Parathyroid adenoma (tissue), 2 donors: ENCODE measurements around the gene HOMER1.

ENCODE experiments used
- H2AFZ ChIP-seq: fragments of 300-600 bp; sonication (generic); one replicate; pipeline ENCODE4 v1.7.0; 2017; ENCODE audit warnings: antibody characterized with exemption, mild to moderate bottlenecking
- H3K27ac ChIP-seq: fragments of 300-600 bp; sonication (generic); one replicate; pipeline ENCODE4 v1.7.0; 2017
- H3K27me3 ChIP-seq: fragments of 300-600 bp; sonication (generic); one replicate; pipeline ENCODE4 v1.7.0; 2017; ENCODE audit warnings: low read length; ENCODE audit not compliant: control insufficient read depth, insufficient read depth
- H3K36me3 ChIP-seq: fragments of 300-600 bp; sonication (generic); one replicate; pipeline ENCODE4 v1.7.0; 2017; ENCODE audit warnings: low read length; ENCODE audit not compliant: control insufficient read depth, insufficient read depth
- H3K4me1 ChIP-seq: fragments of 300-600 bp; sonication (generic); one replicate; pipeline ENCODE4 v1.7.0; 2017; ENCODE audit warnings: control low read depth
- H3K4me2 ChIP-seq: fragments of 300-600 bp; sonication (generic); one replicate; pipeline ENCODE4 v1.7.0; 2017; ENCODE audit warnings: low read length
- H3K4me3 ChIP-seq: fragments of 300-600 bp; sonication (generic); one replicate; pipeline ENCODE4 v1.7.0; 2017; ENCODE audit warnings: low read depth, low read length
- H3K79me2 ChIP-seq: fragments of 300-600 bp; sonication (generic); one replicate; pipeline ENCODE4 v1.7.0; 2017; ENCODE audit warnings: control low read depth
- H3K9ac ChIP-seq: fragments of 300-600 bp; sonication (generic); one replicate; pipeline ENCODE4 v1.7.0; 2017; ENCODE audit warnings: mild to moderate bottlenecking
- H3K9me3 ChIP-seq: fragments of 300-600 bp; sonication (generic); one replicate; pipeline ENCODE4 v1.7.0; 2017; ENCODE audit warnings: low read length; ENCODE audit not compliant: control insufficient read depth
- TF ChIP-seq, protein P1 (sequence below): fragments of 300-600 bp; sonication (generic); IDR thresholded peaks from one replicate; pipeline ENCODE4 v1.7.0; 2017; ENCODE audit warnings: antibody characterized with exemption, mild to moderate bottlenecking
- donor health status: primary hyperparathyroidism.

HOMER1 gene

DNA sequence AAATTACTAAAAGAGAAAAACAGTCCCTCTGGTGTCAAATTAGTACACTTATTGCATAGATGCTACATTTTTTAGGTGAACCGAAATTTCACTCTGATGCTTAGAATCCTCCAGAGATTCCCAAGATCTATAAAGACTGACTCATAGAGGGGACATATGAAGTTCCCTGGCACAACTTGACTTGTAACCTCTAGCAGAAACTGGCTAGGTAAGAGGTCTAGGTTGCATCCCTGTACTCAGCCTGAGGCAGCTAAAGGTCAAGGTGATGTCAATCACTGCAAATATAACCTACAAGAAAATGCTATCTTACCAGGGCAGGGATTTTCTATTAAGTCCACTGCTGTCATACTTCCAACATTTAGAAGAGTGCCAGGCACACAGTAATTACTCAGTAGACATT, 24.2 kb downstream of the HOMER1 start:
- no peak overlapping the region for H3K4me2 ChIP-seq
- TF ChIP-seq, protein P1, sequence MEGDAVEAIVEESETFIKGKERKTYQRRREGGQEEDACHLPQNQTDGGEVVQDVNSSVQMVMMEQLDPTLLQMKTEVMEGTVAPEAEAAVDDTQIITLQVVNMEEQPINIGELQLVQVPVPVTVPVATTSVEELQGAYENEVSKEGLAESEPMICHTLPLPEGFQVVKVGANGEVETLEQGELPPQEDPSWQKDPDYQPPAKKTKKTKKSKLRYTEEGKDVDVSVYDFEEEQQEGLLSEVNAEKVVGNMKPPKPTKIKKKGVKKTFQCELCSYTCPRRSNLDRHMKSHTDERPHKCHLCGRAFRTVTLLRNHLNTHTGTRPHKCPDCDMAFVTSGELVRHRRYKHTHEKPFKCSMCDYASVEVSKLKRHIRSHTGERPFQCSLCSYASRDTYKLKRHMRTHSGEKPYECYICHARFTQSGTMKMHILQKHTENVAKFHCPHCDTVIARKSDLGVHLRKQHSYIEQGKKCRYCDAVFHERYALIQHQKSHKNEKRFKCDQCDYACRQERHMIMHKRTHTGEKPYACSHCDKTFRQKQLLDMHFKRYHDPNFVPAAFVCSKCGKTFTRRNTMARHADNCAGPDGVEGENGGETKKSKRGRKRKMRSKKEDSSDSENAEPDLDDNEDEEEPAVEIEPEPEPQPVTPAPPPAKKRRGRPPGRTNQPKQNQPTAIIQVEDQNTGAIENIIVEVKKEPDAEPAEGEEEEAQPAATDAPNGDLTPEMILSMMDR, result no peak
- no peak overlapping the region for H2AFZ ChIP-seq
- H3K9ac ChIP-seq, result no peak overlapping the region
- no peaks in the 10 kb centered on the region for H3K36me3 ChIP-seq
- no peaks in the 10 kb centered on the region for H3K27me3 ChIP-seq
- no peaks in the 10 kb centered on the region for H3K79me2 ChIP-seq
- no peak overlapping the region for H3K27ac ChIP-seq
- H3K4me1 ChIP-seq, result no peaks in the 10 kb centered on the region
- H3K9me3 ChIP-seq, result no peaks in the 10 kb centered on the region
- no peak overlapping the region for H3K4me3 ChIP-seq

GRCh38 chr5:79488775-79489174, 25.2 kb downstream of the HOMER1 start:
- Histone ChIP-seq H3K4me1 (no peaks in the 10 kb centered on the region), H3K4me2 (no peak overlapping the region), H3K36me3 (no peaks in the 10 kb centered on the region), H3K9ac (no peak overlapping the region), H3K4me3 (no peak overlapping the region), H3K9me3 (no peaks in the 10 kb centered on the region), H3K27ac (no peak overlapping the region), H3K27me3 (no peaks in the 10 kb centered on the region), H3K79me2 (no peaks in the 10 kb centered on the region), H2AFZ (no peak overlapping the region)
- TF ChIP-seq, protein P1, result no peak

DNA sequence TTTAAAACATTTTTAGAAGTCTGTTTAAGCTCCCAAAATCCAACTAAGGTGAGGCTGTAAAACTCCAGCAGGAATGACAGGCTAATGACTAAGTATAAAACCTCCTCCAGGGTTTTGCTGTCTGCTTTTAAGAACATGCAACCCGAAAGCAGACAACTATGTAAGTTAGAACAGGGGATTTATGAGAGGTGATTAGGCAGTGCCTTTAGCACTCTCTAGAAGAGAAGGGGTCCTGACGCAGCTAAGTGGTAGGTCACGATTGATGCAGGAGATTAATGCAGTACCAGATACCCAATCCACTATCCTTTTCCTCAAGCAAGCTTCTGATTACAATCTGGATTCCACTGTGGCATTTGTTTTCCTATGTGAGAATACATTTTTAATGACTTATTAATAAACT, 25.9 kb downstream of the HOMER1 start:
- H3K4me2 ChIP-seq, result no peak overlapping the region
- no peak overlapping the region for H2AFZ ChIP-seq
- no peak overlapping the region for H3K4me3 ChIP-seq
- H3K79me2 ChIP-seq, result no peaks in the 10 kb centered on the region
- H3K9me3 ChIP-seq, result no peaks in the 10 kb centered on the region
- H3K27ac ChIP-seq, result no peak overlapping the region
- no peaks in the 10 kb centered on the region for H3K36me3 ChIP-seq
- H3K9ac ChIP-seq, result no peak overlapping the region
- TF ChIP-seq, protein P1, result no peak
- no peaks in the 10 kb centered on the region for H3K27me3 ChIP-seq
- no peaks in the 10 kb centered on the region for H3K4me1 ChIP-seq

DNA sequence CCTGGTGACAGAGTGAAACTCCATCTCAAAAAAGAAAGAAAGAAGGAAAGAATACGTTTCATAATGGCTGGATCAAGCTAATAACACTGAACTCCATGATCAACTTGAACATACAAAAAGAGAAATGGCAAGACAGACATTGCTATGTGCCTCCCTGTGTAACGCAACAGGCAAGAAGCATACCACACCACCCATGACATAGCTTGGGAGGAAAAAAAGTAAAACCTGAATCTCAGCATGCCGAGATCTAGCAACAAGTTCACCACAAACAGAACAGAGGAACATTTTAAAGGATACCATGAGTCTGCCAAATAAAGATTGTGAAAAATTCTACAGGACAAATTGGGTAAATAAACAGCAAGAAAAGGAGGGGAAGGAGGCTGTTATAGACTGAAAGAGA, 26.7 kb downstream of the HOMER1 start:
- no peak overlapping the region for H3K9ac ChIP-seq
- H3K4me2 ChIP-seq, result no peak overlapping the region
- no peaks in the 10 kb centered on the region for H3K36me3 ChIP-seq
- H3K27me3 ChIP-seq, result no peaks in the 10 kb centered on the region
- no peak overlapping the region for H2AFZ ChIP-seq
- no peaks in the 10 kb centered on the region for H3K4me1 ChIP-seq
- H3K27ac ChIP-seq, result no peak overlapping the region
- TF ChIP-seq, protein P1, result no peak
- no peak overlapping the region for H3K4me3 ChIP-seq
- H3K9me3 ChIP-seq, result no peaks in the 10 kb centered on the region
- no peaks in the 10 kb centered on the region for H3K79me2 ChIP-seq

DNA sequence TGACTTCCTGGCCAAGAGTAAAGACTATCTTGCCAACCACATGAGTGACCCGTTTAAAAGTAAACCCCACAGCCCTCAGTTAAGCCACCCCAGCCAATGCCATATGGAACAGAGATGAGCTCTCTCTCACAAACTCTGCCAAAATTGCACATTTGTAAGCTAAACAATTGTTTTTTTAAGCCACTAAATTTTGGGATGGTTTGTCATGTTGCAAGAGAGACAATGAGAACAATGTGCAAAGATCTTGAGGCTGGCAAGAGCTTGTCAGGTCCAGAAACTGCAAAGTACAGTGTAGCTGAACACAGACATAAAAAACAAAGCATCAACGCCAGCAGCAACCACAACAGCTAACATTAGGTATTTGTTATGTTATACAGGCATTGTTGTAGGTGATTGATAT, 27.8 kb downstream of the HOMER1 start:
- Histone ChIP-seq H2AFZ (no peak overlapping the region), H3K36me3 (no peaks in the 10 kb centered on the region), H3K9me3 (no peaks in the 10 kb centered on the region), H3K4me2 (no peak overlapping the region), H3K79me2 (peaks cover 2% of the 10 kb centered on the region), H3K4me3 (no peak overlapping the region), H3K27ac (no peak overlapping the region), H3K4me1 (no peaks in the 10 kb centered on the region), H3K9ac (no peak overlapping the region), H3K27me3 (no peaks in the 10 kb centered on the region)
- TF ChIP-seq, protein P1, result no peak
